Mucosa of descending colon (tissue), 3 donors: ENCODE data around the gene CASP4. TPM values are rescaled to one million over a fixed set of nuclear protein-coding genes. Genes with fewer than 3 reads are reported as not detected.
A peak's percentile ranks its signal among the peaks of the same experiment; 100 is the strongest.

Experiments used
- ATAC-seq: fragments of 200-7000 bp; cut with Tn5 transposase; one replicate; pipeline ENCODE4 v1.9.1; 2020; ENCODE audit warnings: mild to moderate bottlenecking, moderate library complexity
- DNase-seq, 3 donors: peaks; one replicate each; pipeline ENCODE4 v3.0.0-alpha.2; 2020
- H3K36me3 ChIP-seq: fragments of 200-600 bp; one replicate; pipeline ENCODE4 v1.8.0; 2021; ENCODE audit warnings: low read depth, mild to moderate bottlenecking
- H3K4me1 ChIP-seq: fragments of 200-600 bp; one replicate; pipeline ENCODE4 v1.8.0; 2021; ENCODE audit warnings: low read depth, mild to moderate bottlenecking
- H3K4me3 ChIP-seq: fragments of 200-600 bp; one replicate; pipeline ENCODE4 v1.8.0; 2021; ENCODE audit warnings: mild to moderate bottlenecking
- H3K9me3 ChIP-seq: fragments of 200-600 bp; one replicate; pipeline ENCODE4 v1.8.0; 2021; ENCODE audit warnings: mild to moderate bottlenecking
- CTCF ChIP-seq: fragments of 200-600 bp; IDR thresholded peaks from one replicate; pipeline ENCODE4 v1.8.0; 2022; ENCODE audit warnings: antibody characterized with exemption, mild to moderate bottlenecking
- intact Hi-C, 2 donors: fragments of 100-400 bp; cut with DNase I in 1 of 2; cut with micrococcal nuclease in 1 of 2; formaldehyde crosslinking; loops; one replicate each; pipeline versions ENCODE4 v1.11.0 to v1.11.1; 2022; cut with DNase I, micrococcal nuclease
- total RNA-seq, 3 donors: library from RNA; stranded (reverse); fragmentation: NEBNext Ultra II Directional in 2 of 3; extraction: Animal tissue kit (Norgen Biotek cat#: 25700) in 2 of 3; gene quantifications; one replicate each; pipeline versions ENCODE4 v1.2.1 to v1.2.4, GENCODE V29; 2021 to 2023
- donor health status: DM: no; HTN: no; CAD: no; lungs with moderate emphysema.
- donor health status: DM: no; HTN: no; CAD: no.
- donor health status: DM: no; HTN: yes; CAD: no.

The CASP4 gene
- total RNA-seq, 3 donors from 2014 or later: 23.4 to 27.5 (median 23.9) TPM

GRCh38 chr11:105000797-105001196 lies 32.4 kb upstream of the CASP4 start:
- intact Hi-C loops: no loop called here
- ATAC-seq: peak; percentile 81
- TF ChIP-seq CTCF: peak; percentile 19

GRCh38 chr11:105000167-105000566 lies 31.8 kb upstream of the CASP4 start:
- Histone ChIP-seq H3K36me3 (no peaks in the 10 kb centered on the region), H3K4me1 (no peaks in the 10 kb centered on the region), H3K4me3 (no peak overlapping the region), H3K9me3 (no peaks in the 10 kb centered on the region)
- intact Hi-C loops: no loop called here
- ATAC-seq (no peak), DNase-seq (no peak)
- no peak for TF ChIP-seq CTCF

More at GRCh38 chr11:105000797-105001196, 32.4 kb upstream of the CASP4 start:
- peak in 2 of 3 donors; percentile 27 to 49 for DNase-seq
- no peaks in the 10 kb centered on the region for H3K4me1 ChIP-seq
- H3K36me3 ChIP-seq: no peaks in the 10 kb centered on the region
- no peaks in the 10 kb centered on the region for H3K9me3 ChIP-seq
- H3K4me3 ChIP-seq: no peak overlapping the region

- intact Hi-C loops: no loop called here
- H3K9me3 ChIP-seq: no peaks in the 10 kb centered on the region
- DNase-seq (no peak), ATAC-seq (no peak)
- no peaks in the 10 kb centered on the region for H3K36me3 ChIP-seq
- no peak overlapping the region for H3K4me3 ChIP-seq
- no peaks in the 10 kb centered on the region for H3K4me1 ChIP-seq
- no peak for TF ChIP-seq CTCF
Observed at GRCh38 chr11:104999721-105000120, 31.3 kb upstream of the CASP4 start.

- Histone ChIP-seq H3K4me1 (no peaks in the 10 kb centered on the region), H3K36me3 (no peaks in the 10 kb centered on the region), H3K4me3 (no peak overlapping the region), H3K9me3 (no peaks in the 10 kb centered on the region)
- ATAC-seq (no peak), DNase-seq (no peak)
- intact Hi-C loops: no loop called here
- no peak for TF ChIP-seq CTCF
Observed at GRCh38 chr11:104997288-104997687, 28.9 kb upstream of the CASP4 start.

GRCh38 chr11:104995001-104995408 lies 26.6 kb upstream of the CASP4 start:
- ATAC-seq: no peak
- DNase-seq: no peak
- H3K9me3 ChIP-seq: no peaks in the 10 kb centered on the region
- intact Hi-C loops: no loop called here
- TF ChIP-seq CTCF: no peak
- no peaks in the 10 kb centered on the region for H3K4me1 ChIP-seq
- H3K4me3 ChIP-seq: no peak overlapping the region
- no peaks in the 10 kb centered on the region for H3K36me3 ChIP-seq

GRCh38 chr11:104992781-104993180 lies 24.4 kb upstream of the CASP4 start:
- no peak overlapping the region for H3K4me3 ChIP-seq
- H3K36me3 ChIP-seq: no peaks in the 10 kb centered on the region
- ATAC-seq (no peak), DNase-seq (no peak)
- no peak for TF ChIP-seq CTCF
- intact Hi-C loops: no loop called here
- no peaks in the 10 kb centered on the region for H3K9me3 ChIP-seq
- no peaks in the 10 kb centered on the region for H3K4me1 ChIP-seq
